HG03196 (cell line): ENCODE results near the gene ARHGAP45.

Source experiments
- ATAC-seq: cut with Tn5 transposase; IDR thresholded peaks from one replicate; pipeline ENCODE4 v1.9.1; 2021; ENCODE audit not compliant: unreplicated experiment

The ARHGAP45 gene

DNA sequence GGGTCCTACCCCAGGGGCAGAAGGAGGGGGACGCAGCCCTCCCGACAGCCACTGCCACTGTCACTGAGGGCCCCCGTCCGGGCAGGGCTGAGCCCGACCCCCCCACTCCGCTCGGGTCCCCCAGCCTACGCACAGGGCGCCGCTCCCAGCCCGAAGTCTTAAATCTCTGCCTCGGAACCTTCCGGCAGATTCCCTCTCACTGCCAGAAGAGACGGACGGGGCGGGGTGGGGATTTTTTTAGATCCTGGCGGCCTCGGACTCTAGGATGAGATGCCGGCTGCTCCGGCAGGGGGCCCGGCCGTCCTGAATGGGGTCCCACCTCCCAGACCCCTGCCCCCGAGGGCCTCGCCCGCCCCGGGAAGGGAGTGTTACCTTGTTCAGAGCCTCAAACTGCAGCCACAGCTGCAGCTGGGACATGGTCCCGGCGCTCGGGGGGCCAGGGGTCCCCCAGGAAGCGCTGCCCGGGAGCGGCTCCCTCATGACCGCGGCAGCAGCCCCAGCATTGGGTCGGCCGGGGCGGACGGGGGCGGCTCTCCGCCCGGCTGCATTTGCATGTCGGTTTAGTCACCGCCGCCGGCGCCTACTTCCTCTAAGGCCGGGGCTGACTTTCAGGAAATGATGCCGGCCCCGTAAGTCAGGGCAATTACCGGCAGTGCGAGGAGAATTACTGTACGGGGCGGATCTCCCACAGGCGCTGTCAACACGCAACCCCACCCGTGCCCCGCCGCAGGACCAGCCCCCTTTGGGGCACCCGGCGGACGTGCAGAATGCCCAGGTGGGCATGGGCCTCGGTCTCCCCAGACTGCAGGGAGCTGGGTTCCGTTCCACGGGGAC lies 65.0 kb downstream of the ARHGAP45 start:
- peak; percentile 68 for ATAC-seq

DNA sequence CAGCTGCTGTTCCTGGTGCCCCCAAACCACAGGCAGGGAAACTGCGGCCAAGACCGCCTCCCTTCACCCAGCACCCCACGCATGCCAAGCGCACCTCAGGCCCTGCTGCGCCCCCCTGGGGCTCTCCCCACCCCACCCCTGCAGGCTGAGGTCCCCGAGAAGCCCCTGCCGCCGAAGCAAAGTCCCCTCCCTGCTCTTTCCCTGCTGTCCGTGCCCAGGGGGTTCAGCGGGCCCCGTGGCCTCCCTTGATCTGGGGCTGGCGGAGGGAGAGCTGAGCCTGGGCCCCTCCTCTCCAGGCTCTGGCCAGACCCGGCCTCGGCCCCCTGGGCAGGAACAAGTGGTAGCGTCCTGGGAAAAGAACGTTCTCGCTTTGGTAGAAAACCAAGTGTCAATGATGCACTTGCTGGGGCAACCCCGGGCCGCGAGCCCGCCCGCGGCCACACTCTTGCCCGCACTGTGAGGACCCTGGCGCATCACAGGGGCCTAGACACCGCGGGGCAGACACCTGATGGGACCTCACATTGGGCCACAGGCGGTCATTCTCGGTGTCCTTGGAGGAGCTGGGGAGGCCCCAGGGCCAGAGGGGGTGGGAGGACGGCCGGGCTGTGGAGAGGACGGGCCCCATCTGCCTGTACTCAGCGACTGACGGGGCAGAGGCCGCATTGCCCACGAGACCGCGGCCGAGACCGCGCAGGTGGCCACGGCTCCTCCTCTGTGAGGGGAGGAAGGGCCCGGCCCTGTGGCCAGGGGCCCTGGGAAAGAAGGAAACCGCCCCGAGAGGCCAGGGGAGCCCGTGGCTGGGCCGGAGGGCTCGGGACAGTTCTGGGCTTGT lies 65.8 kb downstream of the ARHGAP45 start:
- ATAC-seq, result no peak

DNA sequence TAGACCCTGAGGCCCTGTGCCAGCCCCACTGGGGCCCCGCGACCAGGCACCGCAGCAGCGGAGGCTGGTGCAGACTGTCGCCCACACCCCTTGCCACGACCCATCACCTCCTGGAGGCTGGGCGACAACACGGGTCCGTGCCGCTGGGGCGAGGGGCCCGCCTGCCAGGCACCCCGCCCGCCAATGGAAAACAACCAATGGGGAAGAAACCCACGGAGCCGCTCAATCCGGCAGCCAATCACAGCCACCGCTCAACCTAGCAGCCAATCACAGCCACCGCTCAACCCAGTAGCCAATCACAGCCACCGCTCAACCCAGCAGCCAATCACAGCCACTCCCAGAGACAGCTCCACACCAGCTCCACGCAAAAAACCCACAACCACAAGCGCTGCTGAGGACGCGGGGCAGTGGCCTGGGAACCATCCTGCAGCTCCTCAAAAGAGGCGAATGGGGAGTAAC lies 66.5 kb downstream of the ARHGAP45 start:
- ATAC-seq, result no peak

DNA sequence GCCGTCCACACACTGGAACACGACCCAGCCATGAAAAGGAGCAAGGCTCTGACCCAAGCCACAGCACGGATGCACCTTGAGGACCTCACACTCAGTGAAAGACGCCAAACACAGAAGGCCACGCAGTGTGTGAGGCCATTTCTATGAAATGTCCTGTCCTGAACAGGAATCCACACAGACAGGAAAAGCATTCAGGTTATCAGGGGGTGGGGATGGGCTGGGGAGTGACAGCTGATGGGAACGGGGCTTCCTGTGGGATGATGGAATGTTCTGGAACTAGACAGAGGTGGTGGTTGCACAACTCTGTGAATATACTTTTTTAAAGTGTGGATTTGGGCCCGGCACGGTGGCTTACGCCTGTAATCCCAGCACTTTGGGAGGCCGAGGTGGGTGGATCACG lies 67.5 kb downstream of the ARHGAP45 start:
- ATAC-seq, result no peak

DNA sequence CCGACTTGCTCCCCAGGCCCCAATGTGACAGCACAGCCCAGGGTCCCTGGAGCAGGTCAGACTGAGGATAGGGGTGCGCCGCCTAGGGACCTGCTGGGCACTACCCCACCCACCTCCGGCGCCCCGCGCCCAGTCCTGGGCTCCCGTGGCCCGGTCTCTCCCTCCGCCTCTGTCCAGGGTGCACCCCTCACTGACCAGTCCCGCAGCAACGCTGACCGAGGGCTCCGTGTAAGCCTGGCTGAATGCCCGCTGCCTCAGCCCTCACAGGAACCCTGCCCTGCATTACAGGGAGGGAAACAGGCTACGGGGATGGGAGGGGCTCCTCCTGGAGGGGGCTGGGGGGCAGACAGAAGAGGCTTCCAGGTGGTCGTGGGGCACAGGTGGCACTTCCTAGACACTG lies 68.5 kb downstream of the ARHGAP45 start:
- ATAC-seq, result no peak

DNA sequence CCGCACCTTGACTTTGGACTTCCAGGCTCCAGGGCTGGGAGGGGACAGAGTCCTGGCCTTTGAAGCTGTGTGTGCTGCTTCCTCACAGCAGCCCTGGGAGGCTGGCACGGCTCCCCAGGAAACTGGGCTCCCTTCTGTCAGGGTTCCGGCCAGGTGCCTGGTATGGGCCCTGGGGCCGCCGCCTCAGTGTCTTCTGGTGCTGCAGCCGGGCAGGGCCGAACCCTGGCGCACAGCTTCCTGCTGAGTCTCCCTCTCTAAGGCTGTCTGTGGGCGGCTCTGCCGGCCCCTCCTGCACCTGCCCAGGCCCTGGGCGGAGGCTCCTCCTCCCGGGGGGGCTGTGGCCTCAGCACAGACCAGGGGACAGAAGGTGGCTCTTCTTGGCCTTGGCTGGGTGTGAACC lies 69.2 kb downstream of the ARHGAP45 start:
- no peak for ATAC-seq
